ENCODE measurements around the gene PI16. TPM values are rescaled to one million over a fixed set of nuclear protein-coding genes. Genes with fewer than 3 reads are reported as not detected.

Gene PI16, protein sequence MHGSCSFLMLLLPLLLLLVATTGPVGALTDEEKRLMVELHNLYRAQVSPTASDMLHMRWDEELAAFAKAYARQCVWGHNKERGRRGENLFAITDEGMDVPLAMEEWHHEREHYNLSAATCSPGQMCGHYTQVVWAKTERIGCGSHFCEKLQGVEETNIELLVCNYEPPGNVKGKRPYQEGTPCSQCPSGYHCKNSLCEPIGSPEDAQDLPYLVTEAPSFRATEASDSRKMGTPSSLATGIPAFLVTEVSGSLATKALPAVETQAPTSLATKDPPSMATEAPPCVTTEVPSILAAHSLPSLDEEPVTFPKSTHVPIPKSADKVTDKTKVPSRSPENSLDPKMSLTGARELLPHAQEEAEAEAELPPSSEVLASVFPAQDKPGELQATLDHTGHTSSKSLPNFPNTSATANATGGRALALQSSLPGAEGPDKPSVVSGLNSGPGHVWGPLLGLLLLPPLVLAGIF
- total RNA-seq: not detected in 2 replicates

GRCh38 chr6:36954262-36954931 is at the start of gene PI16:
TSS of gene PI16 (plus strand) at chr6:36954738. CDS start at chr6:36954761, 23 bp downstream.

DNA sequence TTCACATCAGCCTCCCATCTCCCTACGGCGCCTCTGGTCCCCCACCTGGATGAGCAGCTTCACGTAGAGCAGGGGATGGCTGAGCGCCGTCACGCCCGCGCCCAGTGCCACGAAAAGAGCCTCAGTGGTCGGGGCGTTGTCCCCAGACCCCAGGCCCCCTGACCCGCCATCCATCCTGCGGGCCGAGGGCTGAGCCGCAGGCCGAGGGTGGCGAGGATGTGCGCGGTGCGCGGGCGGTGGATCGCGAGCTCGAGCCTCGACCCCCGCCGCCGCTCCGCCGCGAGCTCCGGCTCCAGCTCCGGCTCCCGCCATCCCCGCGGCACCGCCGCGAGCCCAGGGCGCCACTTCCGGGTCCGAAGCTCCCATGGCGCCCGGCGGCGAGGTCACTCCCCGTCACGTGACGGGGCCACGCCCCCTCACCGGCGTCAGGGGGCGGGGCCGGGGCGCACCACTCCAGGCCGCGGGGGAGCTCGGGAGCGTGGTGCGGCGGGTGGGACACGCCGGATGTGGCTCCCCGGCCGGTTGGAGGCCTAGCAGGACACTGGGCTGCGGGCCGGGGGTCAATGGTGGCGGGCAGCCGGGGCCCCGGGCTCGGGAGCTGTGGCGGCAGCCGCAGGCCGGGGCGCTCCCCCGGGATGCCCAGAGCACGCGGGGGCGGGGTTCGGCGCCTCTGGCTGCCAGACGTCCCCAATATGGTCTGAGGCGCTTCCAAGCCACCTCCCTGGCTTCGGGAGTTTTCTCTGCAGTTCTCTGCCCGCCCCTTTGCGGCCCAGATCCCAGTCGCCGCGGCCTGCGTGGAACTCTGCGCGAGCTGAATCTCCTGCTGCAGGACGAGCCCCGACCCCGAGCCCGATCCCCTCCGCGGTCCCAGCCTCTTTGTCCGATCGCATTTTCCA is 31.5 kb downstream of the PI16 start, which contains the start of gene MTCH1:
TSS of gene MTCH1 (minus strand) at position 389 of the 896 bp plus-strand sequence. CDS start at position 366, 23 bp downstream.

GRCh38 chr6:37005061-37005810 is 50.7 kb downstream of the PI16 start, which contains the start of gene FGD2:
TSS of gene FGD2 (plus strand) at chr6:37005655. CDS start at chr6:37005818, 163 bp downstream.

Other genes starting within 250 kb of the PI16 start
- gene CPNE5, start 115.3 kb upstream of the PI16 start, total RNA-seq: 4.4 and 9.3 TPM in 2 replicates
- gene PPIL1, start 79.9 kb upstream of the PI16 start, total RNA-seq: 35.4 and 46.6 TPM in 2 replicates
- gene C6orf89, start 68.8 kb upstream of the PI16 start, total RNA-seq: 31.8 and 39.8 TPM in 2 replicates
- 219 and 222 TPM in 2 replicates for gene MTCH1, start 31.5 kb downstream of the PI16 start, total RNA-seq
- not detected in 2 replicates for gene FGD2, start 50.9 kb downstream of the PI16 start, total RNA-seq
- 2.7 and 4.5 TPM in 2 replicates for gene PIM1, start 215.4 kb downstream of the PI16 start, total RNA-seq